GM19468 (cell line): Measurements from ENCODE around the gene TXNL1.
"Not testable (repeated sequence)": the region's sequence is repeated elsewhere in the genome, so short reads cannot be mapped to it uniquely, and the experiment has no call there.

Experiments
- ATAC-seq: cut with Tn5 transposase; IDR thresholded peaks from one replicate; pipeline ENCODE4 v1.9.1; 2021; ENCODE audit warnings: mild to moderate bottlenecking, moderate library complexity, moderate number of reproducible peaks; ENCODE audit not compliant: unreplicated experiment; ENCODE audit errors: extremely low read depth

TXNL1 gene

GRCh38 chr18:56574861-56575260 lies 63.5 kb downstream of the TXNL1 start:
- ATAC-seq = no peak

GRCh38 chr18:56572267-56572666 lies 66.1 kb downstream of the TXNL1 start:
- not testable (repeated sequence) for ATAC-seq

- ATAC-seq = no peak
Measured at GRCh38 chr18:56570978-56571377, 67.4 kb downstream of the TXNL1 start.

- no peak for ATAC-seq
Measured at GRCh38 chr18:56569416-56569815, 69.0 kb downstream of the TXNL1 start.

- ATAC-seq = no peak
Measured at GRCh38 chr18:56568986-56569385, 69.4 kb downstream of the TXNL1 start.

GRCh38 chr18:56565551-56566345 lies 72.6 kb downstream of the TXNL1 start:
- ATAC-seq = no peak

GRCh38 chr18:56565046-56565445 lies 73.3 kb downstream of the TXNL1 start:
- no peak for ATAC-seq

- ATAC-seq = no peak
Measured at GRCh38 chr18:56563568-56563967, 74.8 kb downstream of the TXNL1 start.

- ATAC-seq = no peak
Measured at GRCh38 chr18:56562479-56562878, 75.9 kb downstream of the TXNL1 start.

- no peak for ATAC-seq
Measured at GRCh38 chr18:56560992-56561391, 77.4 kb downstream of the TXNL1 start.

- no peak for ATAC-seq
Measured at GRCh38 chr18:56559044-56559443, 79.3 kb downstream of the TXNL1 start.

GRCh38 chr18:56556907-56557306 lies 81.5 kb downstream of the TXNL1 start:
- no peak for ATAC-seq

GRCh38 chr18:56550121-56550520 lies 88.3 kb downstream of the TXNL1 start:
- ATAC-seq = no peak
